Ishikawa (cell line): ENCODE results near the gene DNAAF9.

Source experiments
- CEBPB ChIP-seq: IDR thresholded peaks from 2 replicates; pipeline ENCODE4 v1.6.1; 2012
- CREB1 ChIP-seq: IDR thresholded peaks from 2 replicates; pipeline ENCODE4 v1.6.1; 2012; ENCODE audit warnings: low read depth
- EP300 ChIP-seq: IDR thresholded peaks from 2 replicates; pipeline ENCODE4 v1.6.1; 2012; ENCODE audit warnings: borderline replicate concordance
- NFIC ChIP-seq: IDR thresholded peaks from 2 replicates; pipeline ENCODE4 v1.6.1; 2012
- RAD21 ChIP-seq: IDR thresholded peaks from 2 replicates; pipeline ENCODE4 v1.6.1; 2012; ENCODE audit warnings: low read depth
- TAF1 ChIP-seq: IDR thresholded peaks from 2 replicates; pipeline ENCODE4 v1.6.1; 2012; ENCODE audit warnings: low read depth, mild to moderate bottlenecking
- TEAD4 ChIP-seq: IDR thresholded peaks from 2 replicates; pipeline ENCODE4 v1.6.1; 2012
- YY1 ChIP-seq: IDR thresholded peaks from 2 replicates; pipeline ENCODE4 v1.6.1; 2012; ENCODE audit warnings: low read depth
- ZBTB7A ChIP-seq: IDR thresholded peaks from 2 replicates; pipeline ENCODE4 v1.6.1; 2012; ENCODE audit warnings: low read depth
- TF ChIP-seq, protein P1 (sequence below): IDR thresholded peaks from 2 replicates; pipeline ENCODE4 v1.6.1; 2012
- TF ChIP-seq, protein P2 (sequence below): IDR thresholded peaks from 2 replicates; pipeline ENCODE4 v1.6.1; 2012; ENCODE audit warnings: low read depth, mild to moderate bottlenecking
- TF ChIP-seq, protein P3 (sequence below): IDR thresholded peaks from 2 replicates; pipeline ENCODE4 v1.6.1; 2012

DNA sequence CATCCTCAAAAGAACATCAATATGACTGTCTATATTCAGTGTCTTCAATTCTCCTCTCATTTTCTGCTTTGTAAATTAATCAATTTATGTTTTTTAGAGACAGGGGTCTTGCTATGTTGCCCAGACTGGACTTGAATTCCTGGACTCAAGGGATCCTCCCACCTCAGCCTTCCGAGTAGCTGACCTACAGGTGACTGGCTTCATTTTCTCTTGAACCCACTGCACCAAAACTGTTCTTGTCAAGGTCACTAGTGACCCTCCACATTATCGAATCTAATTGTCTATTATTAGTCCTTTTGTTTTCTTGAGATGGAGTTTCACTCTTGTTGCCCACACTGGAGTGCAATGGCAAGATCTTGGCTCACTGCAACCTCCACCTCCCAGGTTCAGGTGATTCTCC lies 3.7 kb downstream of the DNAAF9 start:
- TF ChIP-seq ZBTB7A (no peak), RAD21 (no peak), EP300 (no peak), YY1 (no peak), TEAD4 (no peak), TAF1 (no peak), CEBPB (no peak), NFIC (no peak), CREB1 (no peak)
- TF ChIP-seq, protein P1, sequence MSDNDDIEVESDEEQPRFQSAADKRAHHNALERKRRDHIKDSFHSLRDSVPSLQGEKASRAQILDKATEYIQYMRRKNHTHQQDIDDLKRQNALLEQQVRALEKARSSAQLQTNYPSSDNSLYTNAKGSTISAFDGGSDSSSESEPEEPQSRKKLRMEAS, result no peak
- TF ChIP-seq, protein P2, sequence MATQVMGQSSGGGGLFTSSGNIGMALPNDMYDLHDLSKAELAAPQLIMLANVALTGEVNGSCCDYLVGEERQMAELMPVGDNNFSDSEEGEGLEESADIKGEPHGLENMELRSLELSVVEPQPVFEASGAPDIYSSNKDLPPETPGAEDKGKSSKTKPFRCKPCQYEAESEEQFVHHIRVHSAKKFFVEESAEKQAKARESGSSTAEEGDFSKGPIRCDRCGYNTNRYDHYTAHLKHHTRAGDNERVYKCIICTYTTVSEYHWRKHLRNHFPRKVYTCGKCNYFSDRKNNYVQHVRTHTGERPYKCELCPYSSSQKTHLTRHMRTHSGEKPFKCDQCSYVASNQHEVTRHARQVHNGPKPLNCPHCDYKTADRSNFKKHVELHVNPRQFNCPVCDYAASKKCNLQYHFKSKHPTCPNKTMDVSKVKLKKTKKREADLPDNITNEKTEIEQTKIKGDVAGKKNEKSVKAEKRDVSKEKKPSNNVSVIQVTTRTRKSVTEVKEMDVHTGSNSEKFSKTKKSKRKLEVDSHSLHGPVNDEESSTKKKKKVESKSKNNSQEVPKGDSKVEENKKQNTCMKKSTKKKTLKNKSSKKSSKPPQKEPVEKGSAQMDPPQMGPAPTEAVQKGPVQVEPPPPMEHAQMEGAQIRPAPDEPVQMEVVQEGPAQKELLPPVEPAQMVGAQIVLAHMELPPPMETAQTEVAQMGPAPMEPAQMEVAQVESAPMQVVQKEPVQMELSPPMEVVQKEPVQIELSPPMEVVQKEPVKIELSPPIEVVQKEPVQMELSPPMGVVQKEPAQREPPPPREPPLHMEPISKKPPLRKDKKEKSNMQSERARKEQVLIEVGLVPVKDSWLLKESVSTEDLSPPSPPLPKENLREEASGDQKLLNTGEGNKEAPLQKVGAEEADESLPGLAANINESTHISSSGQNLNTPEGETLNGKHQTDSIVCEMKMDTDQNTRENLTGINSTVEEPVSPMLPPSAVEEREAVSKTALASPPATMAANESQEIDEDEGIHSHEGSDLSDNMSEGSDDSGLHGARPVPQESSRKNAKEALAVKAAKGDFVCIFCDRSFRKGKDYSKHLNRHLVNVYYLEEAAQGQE, result no peak
- TF ChIP-seq, protein P3, sequence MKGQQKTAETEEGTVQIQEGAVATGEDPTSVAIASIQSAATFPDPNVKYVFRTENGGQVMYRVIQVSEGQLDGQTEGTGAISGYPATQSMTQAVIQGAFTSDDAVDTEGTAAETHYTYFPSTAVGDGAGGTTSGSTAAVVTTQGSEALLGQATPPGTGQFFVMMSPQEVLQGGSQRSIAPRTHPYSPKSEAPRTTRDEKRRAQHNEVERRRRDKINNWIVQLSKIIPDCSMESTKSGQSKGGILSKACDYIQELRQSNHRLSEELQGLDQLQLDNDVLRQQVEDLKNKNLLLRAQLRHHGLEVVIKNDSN, result no peak
